Activated naive CD8-positive, alpha-beta T cell treated with anti-CD3 and anti-CD28 coated beads for 36 hours (primary cell): ENCODE results near the gene IL10RA. TPM values are rescaled to one million over a fixed set of nuclear protein-coding genes. Genes with fewer than 3 reads are reported as not detected.

Experiments used
- DNase-seq: peaks from one replicate; pipeline ENCODE4 v3.0.0; 2021
- H3K27ac Mint-ChIP-seq: one replicate; pipeline ENCODE4 v1.8.0; 2022; ENCODE audit warnings: mild to moderate bottlenecking, moderate library complexity, mixed read lengths
- H3K27me3 Mint-ChIP-seq: one replicate; pipeline ENCODE4 v1.8.0; 2022; ENCODE audit warnings: mild to moderate bottlenecking, mixed read lengths
- H3K36me3 Mint-ChIP-seq: one replicate; pipeline ENCODE4 v1.8.0; 2021; ENCODE audit warnings: mild to moderate bottlenecking, mixed read lengths
- H3K4me1 Mint-ChIP-seq: one replicate; pipeline ENCODE4 v1.8.0; 2021; ENCODE audit warnings: mixed read lengths
- H3K4me3 Mint-ChIP-seq: one replicate; pipeline ENCODE4 v1.8.0; 2022; ENCODE audit warnings: mild to moderate bottlenecking, moderate library complexity, mixed read lengths
- H3K9me3 Mint-ChIP-seq: one replicate; pipeline ENCODE4 v1.8.0; 2022; ENCODE audit warnings: mixed read lengths
- total RNA-seq, 2 experiments: library from RNA; stranded (reverse); gene quantifications; one replicate each; pipeline ENCODE4 v1.2.3, GENCODE V29; 2021

Gene IL10RA
- total RNA-seq, 2 experiments from 2014 or later = 39.6 to 41.2 TPM

DNA sequence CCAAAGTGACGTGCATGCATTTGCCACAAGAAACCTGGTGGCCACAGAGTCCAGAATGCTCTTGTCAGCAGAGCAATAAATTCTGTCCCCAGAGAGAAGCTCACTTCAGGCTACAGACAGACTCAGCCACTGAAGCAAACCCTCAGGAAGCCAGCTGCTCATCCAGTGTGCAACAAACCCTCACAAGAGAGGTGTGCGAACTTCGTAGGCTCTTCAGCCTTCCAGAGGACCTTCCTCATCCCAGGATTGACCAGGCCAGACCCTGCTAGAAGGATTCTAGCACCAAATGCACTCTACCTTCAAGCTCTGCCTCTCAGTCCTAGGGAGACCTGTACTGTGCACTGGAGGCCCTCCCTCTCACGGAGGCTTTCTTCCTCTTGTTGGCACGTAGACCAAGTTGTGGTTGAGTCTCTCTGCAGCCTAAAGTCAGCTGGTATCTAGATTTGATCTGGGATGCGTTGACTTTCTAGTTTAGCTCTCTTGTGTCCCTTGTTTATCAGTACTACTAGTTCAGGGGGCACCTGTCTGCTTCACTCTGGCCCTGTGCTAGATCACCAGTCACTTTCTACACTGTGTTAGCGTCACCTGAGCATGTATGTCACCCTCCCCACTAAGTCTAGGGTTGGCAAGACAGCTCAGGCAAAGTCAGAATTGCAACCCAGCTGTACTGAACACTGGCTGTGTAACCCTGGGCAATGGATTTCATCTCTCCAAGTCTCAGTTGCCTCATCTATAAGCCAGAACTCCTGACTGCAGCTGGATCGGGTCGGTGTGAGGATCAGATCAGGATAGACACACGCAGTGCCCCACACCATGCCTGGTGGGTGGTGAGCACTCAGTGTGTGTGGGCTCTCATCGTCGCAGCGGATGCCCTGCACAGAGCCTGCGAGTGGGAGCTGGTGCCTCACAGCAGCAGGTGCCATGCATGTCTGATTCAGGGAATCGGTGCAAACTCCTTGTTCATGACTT is 34.9 kb upstream of the IL10RA start:
- peaks cover 80% of the 10 kb centered on the region for H3K4me1 Mint-ChIP-seq
- peak overlapping the region; percentile 63 for H3K27ac Mint-ChIP-seq
- DNase-seq = no peak

DNA sequence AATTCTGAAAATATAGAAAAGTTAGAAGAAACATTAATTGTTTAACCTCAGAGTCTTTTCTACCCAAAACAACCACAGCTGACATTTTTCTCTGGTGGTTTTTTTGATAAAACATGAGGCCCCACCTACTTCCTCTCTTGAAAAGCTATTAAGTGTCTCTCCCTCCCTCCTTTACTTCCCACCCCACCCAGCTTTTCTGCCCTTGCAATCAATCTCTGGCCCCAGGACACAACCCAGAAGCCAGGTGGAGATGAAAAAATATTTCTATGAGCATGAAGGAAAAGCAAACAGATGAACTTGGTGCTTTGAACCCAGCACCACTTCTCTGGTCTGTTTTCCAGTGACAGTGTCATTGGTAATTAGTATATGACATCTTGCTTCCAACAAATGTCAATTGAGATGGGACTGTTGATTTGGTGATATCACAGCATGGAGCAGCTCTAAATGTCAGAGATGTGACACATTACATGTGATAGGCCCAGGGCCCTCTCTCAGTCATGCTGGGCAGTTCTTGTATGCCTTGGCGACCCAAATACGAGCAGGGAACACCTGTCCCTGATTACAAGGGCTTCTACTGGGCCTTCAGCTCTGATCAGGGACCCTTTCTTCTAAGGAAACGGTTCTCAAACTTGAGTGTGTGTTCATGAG is 33.0 kb upstream of the IL10RA start:
- Mint-ChIP-seq H3K36me3 (peaks cover 13% of the 10 kb centered on the region), H3K27me3 (no peaks in the 10 kb centered on the region), H3K27ac (peak overlapping the region; percentile 85), H3K9me3 (peaks cover 11% of the 10 kb centered on the region), H3K4me1 (peaks cover 70% of the 10 kb centered on the region), H3K4me3 (peak overlapping the region; percentile 35)
- DNase-seq = no peak

More for the DNA sequence above, 34.9 kb upstream of the IL10RA start:
- Mint-ChIP-seq H3K36me3 (no peaks in the 10 kb centered on the region), H3K27me3 (no peaks in the 10 kb centered on the region), H3K9me3 (no peaks in the 10 kb centered on the region), H3K4me3 (peak overlapping the region; percentile 20)

DNA sequence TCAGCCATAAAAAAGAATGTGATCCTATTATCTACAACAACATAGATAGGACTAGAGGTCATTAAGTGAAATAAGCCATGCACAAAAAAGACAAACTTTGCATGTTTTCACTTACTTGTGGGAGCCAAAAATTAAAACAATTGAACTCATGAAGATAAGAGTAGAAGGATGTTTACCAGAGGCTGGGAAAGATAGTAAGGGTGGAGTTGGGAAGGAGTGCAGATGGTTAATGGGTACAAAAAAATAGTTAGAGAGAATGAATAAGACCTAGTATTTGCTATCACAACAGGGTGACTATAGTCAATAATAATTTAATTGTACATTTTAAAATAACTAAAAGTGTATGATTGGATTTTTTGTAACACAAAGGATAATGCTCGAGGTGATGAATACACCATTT is 27.2 kb upstream of the IL10RA start:
- H3K4me1 Mint-ChIP-seq = peaks cover 42% of the 10 kb centered on the region
- no peak overlapping the region for H3K4me3 Mint-ChIP-seq
- DNase-seq = no peak
- H3K27me3 Mint-ChIP-seq = no peaks in the 10 kb centered on the region
- peaks cover 30% of the 10 kb centered on the region for H3K36me3 Mint-ChIP-seq
- no peak overlapping the region for H3K27ac Mint-ChIP-seq
- H3K9me3 Mint-ChIP-seq = peaks cover 20% of the 10 kb centered on the region

DNA sequence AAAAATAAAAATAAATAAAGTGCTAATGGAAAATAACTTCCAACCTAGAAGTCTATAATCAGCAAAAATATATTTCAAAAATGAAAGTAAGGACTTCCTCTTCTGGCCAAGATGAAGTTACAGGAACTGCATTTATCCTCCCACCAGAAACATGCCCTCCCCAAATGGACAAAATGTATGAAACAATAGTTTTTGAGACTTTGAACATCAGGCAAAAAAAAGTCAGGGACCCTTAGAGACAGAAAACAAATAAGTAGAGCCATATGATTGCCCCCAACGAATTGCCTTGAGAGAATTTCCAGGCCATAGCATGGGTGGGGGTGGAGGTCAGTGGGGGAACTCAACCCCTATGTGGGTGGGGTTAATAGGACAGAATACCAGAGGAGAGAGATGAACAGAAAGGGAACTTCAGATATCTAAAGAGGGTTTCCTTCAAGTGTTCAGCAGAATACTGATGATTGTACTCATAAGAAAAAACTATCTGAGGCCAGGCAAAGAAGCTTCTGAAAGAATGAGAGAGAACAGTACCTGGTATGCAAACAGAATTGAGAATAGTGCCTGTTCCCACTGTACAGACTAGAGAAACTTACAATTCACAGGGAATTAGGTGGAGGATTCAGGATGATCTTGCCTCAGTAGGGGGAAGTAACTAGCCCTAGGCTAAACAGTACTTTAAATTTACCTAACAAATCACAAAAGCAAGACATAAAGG is 26.6 kb upstream of the IL10RA start:
- Mint-ChIP-seq H3K4me1 (peaks cover 37% of the 10 kb centered on the region), H3K27ac (peak overlapping the region; percentile 72), H3K36me3 (peaks cover 30% of the 10 kb centered on the region), H3K9me3 (peaks cover 20% of the 10 kb centered on the region), H3K27me3 (no peaks in the 10 kb centered on the region), H3K4me3 (peak overlapping the region; percentile 30)
- no peak for DNase-seq

DNA sequence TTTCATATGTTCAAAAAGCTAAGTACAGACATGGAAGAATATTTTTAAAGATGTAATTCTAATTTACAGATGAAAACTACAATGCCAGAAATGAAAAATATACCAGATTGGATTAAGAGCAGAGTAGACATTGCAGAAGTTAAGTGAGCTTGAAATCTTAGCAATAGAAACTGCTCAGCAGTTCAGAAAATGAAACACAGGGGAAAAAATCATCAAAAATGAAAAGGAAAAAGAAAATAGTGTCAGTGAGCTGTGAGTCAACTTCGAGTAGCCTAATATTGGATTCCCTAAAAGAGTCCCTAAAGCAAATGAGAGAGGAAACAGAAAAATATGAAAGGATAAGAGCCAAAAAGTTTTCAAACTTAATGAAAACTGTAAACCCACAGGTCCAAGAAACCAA is 25.8 kb upstream of the IL10RA start:
- DNase-seq = no peak
- Mint-ChIP-seq H3K27ac (peak overlapping the region; percentile 72), H3K4me1 (peaks cover 33% of the 10 kb centered on the region), H3K27me3 (no peaks in the 10 kb centered on the region), H3K9me3 (peaks cover 20% of the 10 kb centered on the region), H3K36me3 (peaks cover 30% of the 10 kb centered on the region), H3K4me3 (peak overlapping the region; percentile 6)

DNA sequence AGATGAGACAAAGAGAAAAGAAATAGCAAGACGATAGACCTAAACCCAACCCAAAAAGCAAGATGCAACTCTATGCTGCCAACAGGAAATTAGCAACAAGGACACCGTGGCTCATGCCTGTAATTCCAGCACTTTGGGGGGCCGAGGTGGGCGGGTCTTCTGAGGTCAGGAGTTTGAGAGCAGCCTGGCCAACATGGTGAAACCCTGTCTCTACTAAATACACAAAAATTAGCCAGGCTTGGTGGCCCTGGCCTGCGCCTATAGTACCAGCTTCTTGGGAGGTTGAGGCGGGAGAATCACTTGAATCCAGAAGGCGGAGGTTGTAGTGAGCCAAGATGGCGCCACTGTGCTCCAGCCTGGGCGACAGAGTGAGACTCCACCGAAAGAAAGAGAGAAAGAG is 24.3 kb upstream of the IL10RA start:
- Mint-ChIP-seq H3K4me3 (no peak overlapping the region), H3K9me3 (peaks cover 17% of the 10 kb centered on the region), H3K27me3 (no peaks in the 10 kb centered on the region), H3K4me1 (peaks cover 33% of the 10 kb centered on the region), H3K36me3 (peaks cover 26% of the 10 kb centered on the region), H3K27ac (no peak overlapping the region)
- no peak for DNase-seq

DNA sequence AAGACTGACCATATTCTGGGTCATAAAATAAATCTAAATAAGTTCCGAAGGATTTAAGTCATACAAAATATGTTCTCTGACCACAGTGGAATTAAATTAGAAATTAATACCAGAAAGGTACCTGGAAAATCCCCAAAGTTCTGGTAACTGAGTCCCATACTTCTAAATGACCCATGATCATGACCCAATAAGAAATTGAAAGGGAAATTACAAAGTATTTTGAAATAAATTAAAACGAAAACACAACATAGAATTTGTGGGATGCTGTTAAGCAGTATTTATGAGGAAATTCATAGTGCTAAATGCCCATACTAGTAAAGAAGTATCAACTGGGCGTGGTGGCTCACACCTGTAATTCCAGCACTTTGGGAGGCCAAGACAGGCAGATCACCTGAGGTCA is 23.4 kb upstream of the IL10RA start:
- Mint-ChIP-seq H3K9me3 (peaks cover 11% of the 10 kb centered on the region), H3K27me3 (no peaks in the 10 kb centered on the region), H3K4me3 (no peak overlapping the region), H3K27ac (no peak overlapping the region), H3K4me1 (peaks cover 33% of the 10 kb centered on the region), H3K36me3 (peaks cover 19% of the 10 kb centered on the region)
- no peak for DNase-seq

DNA sequence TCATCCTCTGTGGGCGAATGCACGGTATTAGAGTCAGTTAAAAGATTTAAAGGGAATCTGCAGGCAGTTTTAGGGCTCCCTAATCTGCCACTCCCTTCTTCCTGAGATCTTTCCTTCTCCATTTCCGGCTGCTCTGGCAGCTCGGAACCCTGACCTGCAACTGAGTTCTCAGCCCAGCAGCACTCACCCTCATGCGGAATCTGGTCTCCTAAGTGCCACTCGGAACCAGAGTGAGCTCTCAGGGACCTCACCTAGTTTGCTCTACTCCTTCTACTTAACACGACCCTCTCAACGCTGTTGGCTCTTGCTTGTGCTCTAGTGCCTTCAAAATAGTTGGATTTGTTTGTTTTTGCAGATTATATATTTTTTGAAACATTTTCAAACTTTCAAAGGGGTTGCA is 19.3 kb upstream of the IL10RA start:
- no peak overlapping the region for H3K27ac Mint-ChIP-seq
- H3K4me3 Mint-ChIP-seq = no peak overlapping the region
- H3K9me3 Mint-ChIP-seq = no peaks in the 10 kb centered on the region
- no peak for DNase-seq
- H3K27me3 Mint-ChIP-seq = no peaks in the 10 kb centered on the region
- H3K36me3 Mint-ChIP-seq = peaks cover 5% of the 10 kb centered on the region
- peaks cover 33% of the 10 kb centered on the region for H3K4me1 Mint-ChIP-seq

DNA sequence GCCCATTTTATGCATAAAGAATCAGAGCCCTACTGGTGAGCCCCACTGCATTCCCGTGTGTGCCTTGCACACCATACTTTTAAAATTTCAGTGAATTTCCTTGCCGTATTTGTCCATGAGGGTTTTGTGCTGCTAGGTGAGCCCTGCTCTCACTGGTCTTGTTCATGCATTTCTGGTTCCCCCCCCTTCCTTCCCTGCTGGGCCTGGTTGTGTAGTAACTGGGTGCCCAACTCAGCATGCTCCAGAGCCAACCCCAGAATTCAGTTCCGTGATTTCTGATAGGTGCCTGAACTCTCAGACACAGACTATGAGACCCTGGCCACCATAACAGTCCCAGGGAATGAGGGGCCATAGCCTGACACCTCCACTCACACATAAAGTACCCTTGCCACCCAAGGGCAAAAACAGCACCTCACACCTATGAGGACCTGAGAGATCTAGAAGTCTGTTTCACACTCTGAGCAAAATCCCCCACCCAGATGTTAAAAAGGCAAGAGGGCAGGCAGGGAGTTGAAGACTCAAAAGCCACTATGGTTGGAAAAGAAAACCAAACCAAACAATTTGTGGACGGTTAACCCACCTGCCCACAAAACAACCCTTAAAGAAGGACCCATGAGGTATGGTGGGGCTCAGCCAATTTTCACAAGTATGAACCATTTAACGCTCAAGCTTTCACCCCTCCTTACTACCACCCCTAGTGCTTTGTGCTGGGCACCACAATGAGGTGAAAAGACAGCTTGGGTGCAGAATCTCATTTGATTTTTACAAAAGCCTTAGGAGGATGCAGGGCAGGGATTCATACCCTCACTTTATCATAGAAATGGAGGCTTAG is 16.8 kb upstream of the IL10RA start:
- Mint-ChIP-seq H3K27me3 (no peaks in the 10 kb centered on the region), H3K4me1 (peaks cover 55% of the 10 kb centered on the region), H3K36me3 (peaks cover 3% of the 10 kb centered on the region), H3K27ac (peak overlapping the region; percentile 43), H3K4me3 (no peak overlapping the region), H3K9me3 (no peaks in the 10 kb centered on the region)
- DNase-seq = no peak

DNA sequence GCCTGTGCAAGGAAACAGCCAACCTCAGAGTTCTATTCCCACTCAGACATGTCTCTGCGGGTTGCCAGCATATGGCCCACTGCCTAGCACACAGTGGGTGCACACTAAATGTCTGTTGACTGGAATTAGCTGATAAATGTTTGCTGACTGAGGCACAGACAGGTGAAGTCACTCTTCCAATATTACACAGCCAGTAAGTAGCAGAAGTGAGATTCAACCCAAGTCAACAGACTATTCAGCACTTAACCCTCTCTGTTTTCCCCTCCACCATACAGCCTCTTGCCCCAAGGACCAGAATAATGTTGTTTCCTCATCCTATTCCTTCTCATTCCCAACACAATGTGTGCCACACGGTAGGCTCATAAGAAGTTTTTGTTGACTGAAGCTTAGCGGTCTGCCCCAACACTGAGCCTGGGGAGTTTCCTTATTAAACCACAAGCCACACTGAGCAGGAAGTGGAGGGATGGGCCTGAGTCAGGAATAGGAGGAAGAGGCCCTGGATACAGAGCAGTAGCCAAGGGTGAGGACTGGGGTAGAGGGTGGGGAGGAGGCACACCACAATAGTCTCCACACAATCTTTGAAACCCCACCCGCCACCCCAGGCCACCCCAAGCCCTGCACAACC is 15.7 kb upstream of the IL10RA start:
- Mint-ChIP-seq H3K27me3 (no peaks in the 10 kb centered on the region), H3K9me3 (no peaks in the 10 kb centered on the region), H3K27ac (peak overlapping the region; percentile 80), H3K36me3 (peaks cover 10% of the 10 kb centered on the region), H3K4me1 (peaks cover 66% of the 10 kb centered on the region), H3K4me3 (peak overlapping the region; percentile 9)
- DNase-seq = peak; percentile 28

DNA sequence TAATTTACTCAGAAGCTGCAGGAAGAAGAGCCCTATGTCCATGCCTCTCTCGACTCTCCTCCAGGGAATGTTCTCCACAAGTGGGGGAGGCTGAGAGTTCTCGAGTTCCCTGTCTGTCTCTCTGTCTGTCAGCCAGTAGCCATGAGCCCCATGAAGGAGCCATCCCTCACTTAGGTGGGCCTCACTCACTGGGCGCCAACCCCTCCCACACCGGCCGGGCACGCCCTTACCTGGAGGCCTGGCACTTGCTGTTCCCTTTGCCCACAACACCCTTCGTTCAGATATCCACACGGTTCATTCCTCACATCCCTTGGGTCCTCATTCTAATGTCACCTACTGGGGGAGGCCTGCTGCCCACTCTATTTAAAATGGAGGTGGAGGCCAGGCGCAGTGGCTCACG is 14.2 kb upstream of the IL10RA start:
- H3K27me3 Mint-ChIP-seq = no peaks in the 10 kb centered on the region
- DNase-seq = no peak
- peaks cover 24% of the 10 kb centered on the region for H3K36me3 Mint-ChIP-seq
- H3K9me3 Mint-ChIP-seq = peaks cover 2% of the 10 kb centered on the region
- no peak overlapping the region for H3K4me3 Mint-ChIP-seq
- peaks cover 76% of the 10 kb centered on the region for H3K4me1 Mint-ChIP-seq
- H3K27ac Mint-ChIP-seq = no peak overlapping the region

DNA sequence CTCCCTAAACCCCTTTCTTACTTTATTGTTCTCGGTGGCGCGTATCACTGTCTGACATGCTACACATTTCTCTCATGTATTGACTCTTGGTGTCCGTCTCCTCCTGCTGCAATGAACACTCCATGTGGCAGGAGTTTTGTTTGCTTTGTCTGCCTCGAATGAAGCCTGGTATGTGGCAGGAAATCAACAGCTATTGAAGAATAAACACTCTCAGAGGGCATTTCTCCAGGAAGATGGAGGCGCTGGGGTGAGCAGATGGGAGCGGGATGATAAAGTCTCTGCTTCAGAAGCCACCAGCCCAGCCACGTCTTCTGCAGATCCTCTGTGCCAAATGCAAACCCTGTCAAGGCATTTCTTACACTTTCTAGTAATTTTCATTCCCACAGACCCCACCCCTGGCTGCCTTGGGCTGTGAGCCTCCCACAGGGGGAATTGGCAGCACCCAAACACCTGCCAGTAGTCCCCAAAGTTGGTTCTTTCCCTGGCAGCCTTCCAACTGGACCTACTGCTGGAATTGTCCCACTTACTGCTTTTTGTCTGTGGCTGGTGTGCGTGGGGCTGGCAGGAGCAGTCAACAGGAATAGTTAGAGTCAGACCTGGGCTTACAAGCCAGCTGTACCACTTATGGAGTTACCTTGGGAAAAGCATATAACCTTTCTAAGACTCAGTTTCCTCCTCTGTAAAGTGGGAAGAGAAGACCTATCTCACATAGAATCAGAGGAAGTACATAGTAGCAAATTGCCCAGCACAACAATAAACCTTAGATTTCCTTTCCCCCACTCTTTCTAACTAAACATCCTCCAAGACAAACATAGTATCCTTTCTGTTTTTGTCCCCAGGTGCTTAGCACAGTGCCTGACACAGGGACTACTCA is 13.3 kb upstream of the IL10RA start:
- no peaks in the 10 kb centered on the region for H3K27me3 Mint-ChIP-seq
- peaks cover 5% of the 10 kb centered on the region for H3K9me3 Mint-ChIP-seq
- no peak overlapping the region for H3K4me3 Mint-ChIP-seq
- no peak for DNase-seq
- H3K4me1 Mint-ChIP-seq = peaks cover 85% of the 10 kb centered on the region
- peak overlapping the region; percentile 66 for H3K27ac Mint-ChIP-seq
- peaks cover 32% of the 10 kb centered on the region for H3K36me3 Mint-ChIP-seq

DNA sequence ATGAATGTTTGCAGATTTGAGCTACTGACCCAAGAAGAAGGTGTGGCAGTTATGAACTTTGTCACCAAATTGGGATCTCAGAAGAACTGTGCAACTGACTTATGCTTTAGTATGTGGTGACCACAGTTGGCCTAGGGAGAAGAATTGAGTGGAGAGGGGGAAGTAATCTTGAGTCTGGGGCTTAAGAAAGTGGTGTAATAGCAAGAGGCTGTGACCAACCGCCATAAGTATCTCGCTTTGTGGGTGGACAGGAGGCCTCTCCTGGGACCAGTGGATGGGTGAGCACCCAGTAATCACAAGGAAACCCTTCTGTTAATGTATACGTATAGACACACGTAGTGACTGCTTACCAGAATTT is 12.7 kb upstream of the IL10RA start:
- H3K9me3 Mint-ChIP-seq = peaks cover 5% of the 10 kb centered on the region
- no peaks in the 10 kb centered on the region for H3K27me3 Mint-ChIP-seq
- peaks cover 89% of the 10 kb centered on the region for H3K4me1 Mint-ChIP-seq
- H3K36me3 Mint-ChIP-seq = peaks cover 35% of the 10 kb centered on the region
- peak overlapping the region; percentile 50 for H3K27ac Mint-ChIP-seq
- H3K4me3 Mint-ChIP-seq = no peak overlapping the region
- no peak for DNase-seq
